HG02943 (cell line): Measurements from ENCODE around the gene GPR176.

Experiments
- ATAC-seq: cut with Tn5 transposase; IDR thresholded peaks from one replicate; pipeline ENCODE4 v1.9.1; 2021; ENCODE audit warnings: mild to moderate bottlenecking, low read depth, moderate library complexity; ENCODE audit not compliant: unreplicated experiment

GPR176 gene, protein sequence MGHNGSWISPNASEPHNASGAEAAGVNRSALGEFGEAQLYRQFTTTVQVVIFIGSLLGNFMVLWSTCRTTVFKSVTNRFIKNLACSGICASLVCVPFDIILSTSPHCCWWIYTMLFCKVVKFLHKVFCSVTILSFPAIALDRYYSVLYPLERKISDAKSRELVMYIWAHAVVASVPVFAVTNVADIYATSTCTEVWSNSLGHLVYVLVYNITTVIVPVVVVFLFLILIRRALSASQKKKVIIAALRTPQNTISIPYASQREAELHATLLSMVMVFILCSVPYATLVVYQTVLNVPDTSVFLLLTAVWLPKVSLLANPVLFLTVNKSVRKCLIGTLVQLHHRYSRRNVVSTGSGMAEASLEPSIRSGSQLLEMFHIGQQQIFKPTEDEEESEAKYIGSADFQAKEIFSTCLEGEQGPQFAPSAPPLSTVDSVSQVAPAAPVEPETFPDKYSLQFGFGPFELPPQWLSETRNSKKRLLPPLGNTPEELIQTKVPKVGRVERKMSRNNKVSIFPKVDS

DNA sequence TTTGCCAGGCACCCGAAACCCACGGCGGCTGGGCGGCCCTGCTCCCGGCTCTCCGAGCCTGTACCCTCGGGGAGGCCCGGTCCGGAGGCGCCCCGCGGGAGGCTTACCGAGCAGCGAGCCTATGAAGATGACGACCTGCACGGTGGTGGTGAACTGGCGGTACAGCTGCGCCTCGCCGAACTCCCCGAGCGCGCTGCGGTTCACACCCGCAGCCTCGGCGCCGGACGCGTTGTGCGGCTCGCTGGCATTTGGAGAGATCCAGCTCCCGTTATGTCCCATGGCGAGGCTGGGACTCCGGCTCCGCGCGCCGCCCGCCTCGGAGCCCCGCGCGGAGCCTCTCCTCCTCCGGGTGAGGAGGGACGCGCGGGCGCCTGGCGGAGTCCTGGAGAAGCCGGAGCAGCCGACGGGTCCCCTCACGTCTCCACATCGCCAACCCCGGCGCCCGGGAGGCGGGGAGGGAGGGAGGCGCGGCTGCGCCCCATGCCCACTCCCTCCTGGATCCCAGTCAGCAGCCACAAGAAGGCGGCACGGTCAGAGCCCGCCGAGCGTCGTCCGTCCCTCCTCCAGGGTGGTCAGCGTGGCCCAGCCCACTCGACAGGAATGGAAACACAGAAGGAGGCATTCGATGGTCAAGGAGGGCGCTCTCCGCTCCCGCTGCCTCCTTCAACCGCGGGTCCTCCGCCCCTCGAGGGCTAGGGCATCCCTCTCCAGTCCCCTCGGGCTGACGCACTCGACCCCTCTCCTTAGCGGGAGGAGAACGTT lies at the start of gene GPR176:
TSS of gene GPR176 (minus strand) at position 519 of the 762 bp plus-strand sequence. CDS start at position 279, 240 bp downstream.
- peak; percentile 20 for ATAC-seq

DNA sequence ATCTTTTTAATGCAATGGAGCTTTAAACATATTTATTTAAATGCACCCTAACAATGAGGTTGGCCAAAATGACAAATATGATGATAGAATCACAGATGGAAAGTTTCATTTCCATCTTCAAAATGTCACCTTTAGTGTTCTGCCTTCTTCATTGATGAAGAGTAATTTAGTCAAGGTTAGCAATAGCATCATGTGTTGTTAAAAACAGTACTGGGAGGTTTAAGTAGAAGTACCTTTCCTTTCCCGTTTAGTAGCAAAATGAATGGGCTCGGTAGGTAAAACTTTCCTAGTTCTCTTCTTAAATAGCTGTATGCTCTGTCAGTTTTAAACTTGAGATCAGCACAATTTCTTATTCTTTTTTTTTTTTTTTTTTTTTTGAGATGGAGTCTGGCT lies 48.9 kb upstream of the GPR176 start:
- no peak for ATAC-seq

GRCh38 chr15:39968273-39969001 lies 48.4 kb upstream of the GPR176 start:
- no peak for ATAC-seq

GRCh38 chr15:39966521-39966920 lies 46.5 kb upstream of the GPR176 start:
- no peak for ATAC-seq

- ATAC-seq = no peak
Observed at GRCh38 chr15:39963786-39964185, 43.7 kb upstream of the GPR176 start.

DNA sequence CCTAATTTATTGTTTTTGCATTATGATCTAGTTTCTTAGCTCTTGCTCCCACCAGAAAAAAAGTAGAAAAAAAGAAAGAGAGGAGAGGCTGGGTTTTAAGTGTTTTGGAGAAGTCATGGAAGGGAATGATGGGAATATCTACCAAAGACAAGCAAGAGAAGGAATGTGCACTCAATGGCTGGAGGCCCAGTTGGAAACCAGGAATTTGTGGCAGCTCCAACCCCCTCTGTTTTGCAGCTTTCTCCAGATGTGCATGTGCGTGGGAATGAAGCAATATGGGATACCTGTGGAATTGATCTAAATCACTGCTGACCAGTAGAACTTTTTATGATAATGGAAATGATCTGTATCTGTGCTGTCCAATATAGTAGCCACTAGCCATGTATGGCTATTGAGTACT lies 41.0 kb upstream of the GPR176 start:
- no peak for ATAC-seq

- no peak for ATAC-seq
Observed at GRCh38 chr15:39960411-39960810, 40.3 kb upstream of the GPR176 start.

DNA sequence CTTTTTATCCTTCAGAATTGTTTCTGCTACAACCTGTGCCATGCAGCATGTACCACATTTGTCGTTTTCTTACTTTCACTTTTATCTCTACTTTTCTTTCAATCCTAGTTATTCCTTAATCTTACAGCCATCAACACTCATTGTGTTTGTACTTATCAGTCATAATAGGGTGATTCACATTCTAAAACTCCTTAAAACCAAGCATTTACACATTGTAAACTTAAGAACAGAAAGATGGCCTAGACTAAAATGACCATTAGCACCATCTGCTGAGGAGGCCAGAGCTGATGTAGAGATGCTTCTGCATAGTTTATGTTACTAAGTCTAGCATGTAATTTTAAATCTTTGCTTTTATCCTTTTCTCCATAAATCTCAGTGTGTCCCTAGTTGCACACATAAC lies 39.3 kb upstream of the GPR176 start:
- no peak for ATAC-seq

DNA sequence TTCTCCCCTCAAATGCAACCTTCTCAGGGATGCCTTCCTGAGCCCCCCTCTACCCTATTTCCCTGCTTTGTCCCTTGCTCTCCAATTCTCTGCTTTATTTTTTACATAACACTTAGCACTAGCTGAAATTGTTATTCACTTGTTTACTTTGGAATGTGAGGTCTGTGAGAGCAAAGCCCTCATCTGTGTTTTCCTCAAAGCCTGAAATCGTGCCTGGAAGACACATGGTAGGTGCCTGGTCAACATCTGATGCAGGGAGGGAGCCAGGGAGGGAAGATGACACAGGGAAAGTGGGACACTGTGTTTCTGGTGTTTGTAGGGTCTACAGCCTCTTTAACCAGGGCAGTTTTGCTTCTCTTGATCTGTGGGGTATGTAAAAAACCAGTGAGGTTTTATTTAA lies 37.4 kb upstream of the GPR176 start:
- no peak for ATAC-seq

GRCh38 chr15:39953521-39953920 lies 33.5 kb upstream of the GPR176 start:
- no peak for ATAC-seq

DNA sequence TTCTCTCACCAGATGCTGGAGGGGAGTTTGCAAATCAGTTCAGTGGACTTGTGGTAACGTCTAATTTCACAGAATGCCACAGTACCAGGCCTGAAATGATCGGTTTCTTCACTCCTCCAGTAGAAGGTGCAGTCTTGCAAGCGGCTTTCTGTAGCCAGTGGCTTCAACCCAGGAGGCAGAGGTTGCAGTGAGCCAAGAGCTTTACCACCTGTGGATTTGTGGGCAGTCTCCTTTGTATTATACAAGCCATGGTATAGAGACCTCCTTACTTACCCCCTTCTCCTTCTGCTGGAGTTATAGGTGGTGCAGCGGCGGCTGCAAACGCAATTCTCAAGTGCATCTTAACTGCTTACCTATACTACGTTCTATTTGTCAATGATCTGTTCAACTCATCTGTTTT lies 31.5 kb upstream of the GPR176 start:
- no peak for ATAC-seq

DNA sequence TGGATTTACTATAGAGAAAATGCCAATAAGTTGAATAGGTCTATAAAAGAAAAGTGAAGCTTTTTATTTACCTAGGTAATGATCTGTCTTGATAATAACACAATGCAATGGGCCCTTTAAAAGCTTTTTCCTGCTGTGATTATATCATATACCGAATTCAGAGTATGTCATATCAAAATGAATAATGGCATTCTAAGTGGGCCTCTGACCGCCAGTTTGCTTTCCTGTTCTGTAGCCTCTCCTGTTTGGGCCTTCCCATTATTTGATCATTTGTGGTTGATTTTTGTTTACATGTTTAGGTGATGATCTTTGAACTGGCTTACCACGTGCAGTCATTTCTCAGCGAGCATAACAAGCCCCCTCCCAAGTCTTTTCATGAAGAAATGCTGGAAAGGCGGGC lies 28.8 kb upstream of the GPR176 start:
- no peak for ATAC-seq

- ATAC-seq = no peak
Observed at GRCh38 chr15:39947401-39948197, 27.5 kb upstream of the GPR176 start.

- no peak for ATAC-seq
Observed at GRCh38 chr15:39946862-39947261, 26.8 kb upstream of the GPR176 start.

DNA sequence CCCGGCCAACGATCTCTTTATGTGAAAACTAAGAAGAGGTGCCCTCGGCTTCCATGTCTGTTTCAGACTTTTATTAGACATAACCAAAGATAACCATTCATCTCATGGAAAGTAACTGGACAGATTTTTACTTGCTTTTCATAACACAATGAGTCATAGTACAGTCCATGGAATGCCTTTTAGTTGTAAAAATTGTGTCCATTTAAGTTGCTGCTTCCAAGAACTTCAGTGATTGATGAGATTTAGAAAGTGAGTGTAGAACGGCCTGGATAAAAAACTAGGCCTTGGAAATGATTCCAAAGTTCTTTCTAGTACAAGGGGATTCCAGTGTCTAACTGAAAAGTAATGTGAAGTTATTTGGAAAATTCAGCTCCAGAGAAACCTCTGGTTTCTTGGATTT lies 24.7 kb upstream of the GPR176 start:
- ATAC-seq = no peak

- no peak for ATAC-seq
Observed at GRCh38 chr15:39942753-39943150, 22.7 kb upstream of the GPR176 start.

DNA sequence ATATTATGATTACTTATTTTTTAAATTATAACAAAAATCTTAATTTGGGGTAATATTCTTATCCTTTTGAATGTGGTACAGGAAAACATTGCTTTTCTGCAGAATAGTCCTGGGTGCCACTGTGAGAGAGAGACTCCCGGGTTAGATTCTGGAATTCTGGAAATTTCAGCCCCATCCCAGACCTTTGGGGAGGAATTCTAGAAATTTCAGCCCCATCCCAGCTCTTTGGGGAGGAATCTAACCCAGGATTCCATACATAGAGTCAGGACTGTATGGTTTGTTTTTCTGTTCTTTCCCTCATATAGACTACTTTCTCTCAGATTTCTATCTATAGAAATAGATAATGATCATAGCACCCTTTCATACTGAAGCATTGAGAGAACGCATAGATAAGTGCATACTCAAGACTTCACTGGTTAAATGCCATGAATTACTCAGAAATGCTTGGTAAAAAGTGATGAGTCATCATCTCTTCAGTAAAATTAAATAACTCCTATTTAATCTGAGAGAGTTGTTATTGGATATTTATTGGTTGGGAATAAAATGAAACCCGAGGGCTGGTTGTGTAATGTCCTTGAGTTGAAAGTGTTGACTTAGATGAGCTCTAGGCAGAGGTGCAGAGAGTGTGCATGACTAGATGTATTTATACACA lies 22.2 kb upstream of the GPR176 start:
- no peak for ATAC-seq

DNA sequence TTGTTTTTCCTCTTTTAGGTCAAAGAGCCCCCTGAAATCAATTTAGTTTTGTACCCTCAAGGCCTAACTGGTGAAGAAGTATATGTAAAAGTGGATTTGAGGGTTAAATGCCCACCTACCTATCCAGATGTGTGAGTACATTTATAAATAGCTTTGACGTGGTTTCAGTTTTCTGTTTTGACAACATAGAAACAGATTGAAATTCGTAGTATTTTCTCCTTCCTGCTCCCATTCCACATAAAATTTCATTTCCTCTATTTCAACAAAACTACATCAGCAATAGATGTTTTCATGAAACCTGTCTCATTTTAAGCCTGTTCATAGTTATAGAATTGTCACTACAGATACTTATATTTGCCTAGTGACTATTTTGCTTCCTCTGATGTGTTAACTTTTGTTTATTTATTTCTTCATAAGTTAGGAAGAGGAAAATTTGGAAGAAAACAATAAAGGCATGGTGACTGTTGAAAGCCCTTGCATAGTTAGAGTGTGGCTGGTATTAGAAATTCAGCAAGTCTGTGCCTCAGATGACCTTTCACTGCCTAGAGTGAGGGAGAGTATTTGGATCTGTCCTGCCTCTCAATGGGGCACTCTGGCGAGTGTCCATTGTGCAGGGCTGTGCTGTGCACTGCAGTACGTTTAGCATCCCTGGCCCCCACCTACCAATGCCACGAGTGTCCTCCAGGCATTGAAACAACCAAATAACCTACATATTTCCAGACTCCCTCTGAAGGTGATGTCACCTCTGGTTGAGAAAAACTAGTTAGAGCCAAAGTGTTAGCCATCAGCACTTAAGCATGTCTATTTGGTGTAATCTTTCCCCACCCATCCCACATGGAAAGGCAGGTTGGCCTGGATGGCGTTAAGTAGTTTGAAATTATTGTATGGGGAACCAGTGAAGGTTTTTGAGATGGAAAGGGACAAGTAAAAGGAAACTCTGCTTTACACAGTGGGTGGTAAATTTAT lies 19.7 kb upstream of the GPR176 start:
- no peak for ATAC-seq

- ATAC-seq = no peak
Observed at GRCh38 chr15:39937696-39938095, 17.6 kb upstream of the GPR176 start.
